HepG2 (cell line): ENCODE measurements around the gene ING1. TPM values are rescaled to one million over a fixed set of nuclear protein-coding genes. Genes with fewer than 3 reads are reported as not detected.

Experiments
- AHDC1 ChIP-seq: sonication (generic); formaldehyde crosslinking; IDR thresholded peaks from 2 replicates; pipeline ENCODE4 v1.5.1; 2020; ENCODE audit warnings: mild to moderate bottlenecking, missing genetic modification reagents, borderline replicate concordance
- ARNT ChIP-seq: fragments of 450-650 bp; IDR thresholded peaks from 2 replicates; pipeline ENCODE4 v1.6.1; 2017
- GATAD1 ChIP-seq: IDR thresholded peaks from 2 replicates; pipeline ENCODE4 v1.6.1; 2016; ENCODE audit warnings: missing genetic modification reagents, missing compliant biosample characterization
- HMG20A ChIP-seq: IDR thresholded peaks from 2 replicates; pipeline ENCODE4 v1.6.1; 2016; ENCODE audit warnings: borderline replicate concordance
- ZNF558 ChIP-seq: sonication (generic); formaldehyde crosslinking; IDR thresholded peaks from 2 replicates; pipeline ENCODE4 v1.9.0; 2022; ENCODE audit warnings: mild to moderate bottlenecking, missing genetic modification reagents, borderline replicate concordance
- polyA plus RNA-seq, 8 experiments: library from polyadenylated mRNA; depleted of rRNA in 3 of 8; stranded (reverse) in 7 of 8; unstranded in 1 of 8; fragments of >200 nt; fragmentation: Illumina TruSeq in 4 of 8; extraction: Trizol in 4 of 8; gene quantifications; 2 replicates each; pipeline versions ENCODE4 v1.2.1 to v1.2.3, GENCODE V29; 2011 to 2016; ENCODE audit warnings: low read depth in 4 of 8, missing spikeins in 1 of 8, mixed read lengths in 1 of 8; ENCODE audit not compliant: insufficient read depth in 1 of 8
- total RNA-seq, 5 experiments: library from RNA; depleted of rRNA; stranded (reverse); fragments of >200 nt; fragmentation: Illumina TruSeq; extraction: Trizol; gene quantifications; 2 replicates each; pipeline ENCODE4 v1.2.3, GENCODE V29; 2016; ENCODE audit warnings: low read depth in 1 of 5
- TF ChIP-seq, protein P1 (sequence below): sonication (generic); formaldehyde crosslinking; IDR thresholded peaks from 2 replicates; pipeline ENCODE4 v1.5.0; 2020; ENCODE audit warnings: mild to moderate bottlenecking, missing genetic modification reagents, borderline replicate concordance
- TF ChIP-seq, protein P2 (sequence below): sonication (generic); formaldehyde crosslinking; IDR thresholded peaks from 2 replicates; pipeline ENCODE4 v1.8.1; 2023; ENCODE audit warnings: mild to moderate bottlenecking, missing genetic modification reagents
- TF ChIP-seq, protein P3 (sequence below): sonication (generic); formaldehyde crosslinking; IDR thresholded peaks from 2 replicates; pipeline ENCODE4 v1.4.0; 2020; ENCODE audit warnings: missing genetic modification reagents

ING1 gene
- total and polyA plus RNA-seq, 2 of the 13 experiments (the other 11 are each of a cell fraction or from before 2014, with no cell fraction given): 8.1 to 16.1 TPM

- TF ChIP-seq AHDC1 (CRISPR knock-in tag) (no peak), GATAD1 (0 out of 2 replicates have a peak, but pooled peaks have one; percentile 27), HMG20A (CRISPR knock-in tag) (no peak), ZNF558 (peak; percentile 56; the same call in 1 of the 2 replicates), ARNT (no peak)
- TF ChIP-seq, protein P1, sequence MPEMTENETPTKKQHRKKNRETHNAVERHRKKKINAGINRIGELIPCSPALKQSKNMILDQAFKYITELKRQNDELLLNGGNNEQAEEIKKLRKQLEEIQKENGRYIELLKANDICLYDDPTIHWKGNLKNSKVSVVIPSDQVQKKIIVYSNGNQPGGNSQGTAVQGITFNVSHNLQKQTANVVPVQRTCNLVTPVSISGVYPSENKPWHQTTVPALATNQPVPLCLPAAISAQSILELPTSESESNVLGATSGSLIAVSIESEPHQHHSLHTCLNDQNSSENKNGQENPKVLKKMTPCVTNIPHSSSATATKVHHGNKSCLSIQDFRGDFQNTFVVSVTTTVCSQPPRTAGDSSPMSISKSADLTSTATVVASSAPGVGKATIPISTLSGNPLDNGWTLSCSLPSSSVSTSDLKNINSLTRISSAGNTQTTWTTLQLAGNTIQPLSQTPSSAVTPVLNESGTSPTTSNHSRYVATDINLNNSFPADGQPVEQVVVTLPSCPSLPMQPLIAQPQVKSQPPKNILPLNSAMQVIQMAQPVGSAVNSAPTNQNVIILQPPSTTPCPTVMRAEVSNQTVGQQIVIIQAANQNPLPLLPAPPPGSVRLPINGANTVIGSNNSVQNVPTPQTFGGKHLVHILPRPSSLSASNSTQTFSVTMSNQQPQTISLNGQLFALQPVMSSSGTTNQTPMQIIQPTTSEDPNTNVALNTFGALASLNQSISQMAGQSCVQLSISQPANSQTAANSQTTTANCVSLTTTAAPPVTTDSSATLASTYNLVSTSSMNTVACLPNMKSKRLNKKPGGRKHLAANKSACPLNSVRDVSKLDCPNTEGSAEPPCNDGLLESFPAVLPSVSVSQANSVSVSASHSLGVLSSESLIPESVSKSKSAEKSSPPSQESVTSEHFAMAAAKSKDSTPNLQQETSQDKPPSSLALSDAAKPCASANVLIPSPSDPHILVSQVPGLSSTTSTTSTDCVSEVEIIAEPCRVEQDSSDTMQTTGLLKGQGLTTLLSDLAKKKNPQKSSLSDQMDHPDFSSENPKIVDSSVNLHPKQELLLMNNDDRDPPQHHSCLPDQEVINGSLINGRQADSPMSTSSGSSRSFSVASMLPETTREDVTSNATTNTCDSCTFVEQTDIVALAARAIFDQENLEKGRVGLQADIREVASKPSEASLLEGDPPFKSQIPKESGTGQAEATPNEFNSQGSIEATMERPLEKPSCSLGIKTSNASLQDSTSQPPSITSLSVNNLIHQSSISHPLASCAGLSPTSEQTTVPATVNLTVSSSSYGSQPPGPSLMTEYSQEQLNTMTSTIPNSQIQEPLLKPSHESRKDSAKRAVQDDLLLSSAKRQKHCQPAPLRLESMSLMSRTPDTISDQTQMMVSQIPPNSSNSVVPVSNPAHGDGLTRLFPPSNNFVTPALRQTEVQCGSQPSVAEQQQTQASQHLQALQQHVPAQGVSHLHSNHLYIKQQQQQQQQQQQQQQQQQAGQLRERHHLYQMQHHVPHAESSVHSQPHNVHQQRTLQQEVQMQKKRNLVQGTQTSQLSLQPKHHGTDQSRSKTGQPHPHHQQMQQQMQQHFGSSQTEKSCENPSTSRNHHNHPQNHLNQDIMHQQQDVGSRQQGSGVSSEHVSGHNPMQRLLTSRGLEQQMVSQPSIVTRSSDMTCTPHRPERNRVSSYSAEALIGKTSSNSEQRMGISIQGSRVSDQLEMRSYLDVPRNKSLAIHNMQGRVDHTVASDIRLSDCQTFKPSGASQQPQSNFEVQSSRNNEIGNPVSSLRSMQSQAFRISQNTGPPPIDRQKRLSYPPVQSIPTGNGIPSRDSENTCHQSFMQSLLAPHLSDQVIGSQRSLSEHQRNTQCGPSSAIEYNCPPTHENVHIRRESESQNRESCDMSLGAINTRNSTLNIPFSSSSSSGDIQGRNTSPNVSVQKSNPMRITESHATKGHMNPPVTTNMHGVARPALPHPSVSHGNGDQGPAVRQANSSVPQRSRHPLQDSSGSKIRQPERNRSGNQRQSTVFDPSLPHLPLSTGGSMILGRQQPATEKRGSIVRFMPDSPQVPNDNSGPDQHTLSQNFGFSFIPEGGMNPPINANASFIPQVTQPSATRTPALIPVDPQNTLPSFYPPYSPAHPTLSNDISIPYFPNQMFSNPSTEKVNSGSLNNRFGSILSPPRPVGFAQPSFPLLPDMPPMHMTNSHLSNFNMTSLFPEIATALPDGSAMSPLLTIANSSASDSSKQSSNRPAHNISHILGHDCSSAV (CRISPR knock-in tag): no peak
- TF ChIP-seq, protein P2, sequence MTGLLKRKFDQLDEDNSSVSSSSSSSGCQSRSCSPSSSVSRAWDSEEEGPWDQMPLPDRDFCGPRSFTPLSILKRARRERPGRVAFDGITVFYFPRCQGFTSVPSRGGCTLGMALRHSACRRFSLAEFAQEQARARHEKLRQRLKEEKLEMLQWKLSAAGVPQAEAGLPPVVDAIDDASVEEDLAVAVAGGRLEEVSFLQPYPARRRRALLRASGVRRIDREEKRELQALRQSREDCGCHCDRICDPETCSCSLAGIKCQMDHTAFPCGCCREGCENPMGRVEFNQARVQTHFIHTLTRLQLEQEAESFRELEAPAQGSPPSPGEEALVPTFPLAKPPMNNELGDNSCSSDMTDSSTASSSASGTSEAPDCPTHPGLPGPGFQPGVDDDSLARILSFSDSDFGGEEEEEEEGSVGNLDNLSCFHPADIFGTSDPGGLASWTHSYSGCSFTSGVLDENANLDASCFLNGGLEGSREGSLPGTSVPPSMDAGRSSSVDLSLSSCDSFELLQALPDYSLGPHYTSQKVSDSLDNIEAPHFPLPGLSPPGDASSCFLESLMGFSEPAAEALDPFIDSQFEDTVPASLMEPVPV (CRISPR knock-in tag): no peak
- TF ChIP-seq, protein P3, sequence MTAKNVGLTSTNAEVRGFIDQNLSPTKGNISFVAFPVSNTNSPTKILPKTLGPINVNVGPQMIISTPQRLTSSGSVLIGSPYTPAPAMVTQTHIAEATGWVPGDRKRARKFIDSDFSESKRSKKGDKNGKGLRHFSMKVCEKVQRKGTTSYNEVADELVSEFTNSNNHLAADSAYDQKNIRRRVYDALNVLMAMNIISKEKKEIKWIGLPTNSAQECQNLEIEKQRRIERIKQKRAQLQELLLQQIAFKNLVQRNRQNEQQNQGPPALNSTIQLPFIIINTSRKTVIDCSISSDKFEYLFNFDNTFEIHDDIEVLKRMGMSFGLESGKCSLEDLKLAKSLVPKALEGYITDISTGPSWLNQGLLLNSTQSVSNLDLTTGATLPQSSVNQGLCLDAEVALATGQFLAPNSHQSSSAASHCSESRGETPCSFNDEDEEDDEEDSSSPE (CRISPR knock-in tag): peak; percentile 83
These were observed 7.5 kb upstream of the ING1 start, which contains the start of gene CARS2 (continued) for GRCh38 chr13:110705826-110706569.
